HepG2 (cell line): Measurements from ENCODE around the gene NKAIN4. TPM values are rescaled to one million over a fixed set of nuclear protein-coding genes. Genes with fewer than 3 reads are reported as not detected.

ENCODE experiments used
- ATF7-NPFF ChIP-seq: sonication (generic); formaldehyde crosslinking; IDR thresholded peaks from 2 replicates; pipeline ENCODE4 v1.8.1; 2023; ENCODE audit warnings: mild to moderate bottlenecking, low read depth, missing genetic modification reagents, moderate library complexity
- FOXP1 ChIP-seq, 2 experiments: fragments of 450-650 bp in 1 of 2; IDR thresholded peaks; 2 replicates each; pipeline ENCODE4 v1.6.1; 2017 to 2018; ENCODE audit warnings: antibody characterized with exemption in 1 of 2
- HNF4A ChIP-seq: sonication (generic); formaldehyde crosslinking; IDR thresholded peaks from 2 replicates; pipeline ENCODE4 v1.4.0; 2020; ENCODE audit warnings: missing genetic modification reagents
- ISL2 ChIP-seq: sonication (generic); formaldehyde crosslinking; IDR thresholded peaks from 2 replicates; pipeline ENCODE4 v1.5.0; 2020; ENCODE audit warnings: missing genetic modification reagents
- MBD4 ChIP-seq: IDR thresholded peaks from 2 replicates; pipeline ENCODE4 v1.6.1; 2012; ENCODE audit warnings: low read length, inconsistent platforms, borderline replicate concordance
- NCOA2 ChIP-seq: sonication (generic); formaldehyde crosslinking; IDR thresholded peaks from 2 replicates; pipeline ENCODE4 v1.8.0; 2022; ENCODE audit warnings: inconsistent platforms
- NCOA5 ChIP-seq: sonication (generic); formaldehyde crosslinking; IDR thresholded peaks from 2 replicates; pipeline ENCODE4 v1.4.0; 2020; ENCODE audit warnings: missing genetic modification reagents
- NPAS2 ChIP-seq: sonication (generic); formaldehyde crosslinking; IDR thresholded peaks from 2 replicates; pipeline ENCODE4 v1.8.0; 2022; ENCODE audit warnings: mild to moderate bottlenecking, missing genetic modification reagents, borderline replicate concordance
- TRIM24 ChIP-seq: sonication (generic); formaldehyde crosslinking; IDR thresholded peaks from 2 replicates; pipeline ENCODE4 v1.8.0; 2022; ENCODE audit warnings: mild to moderate bottlenecking, missing genetic modification reagents
- ZFP36L1 ChIP-seq: sonication (generic); formaldehyde crosslinking; IDR thresholded peaks from 2 replicates; pipeline ENCODE4 v1.8.0; 2022; ENCODE audit warnings: mild to moderate bottlenecking, missing genetic modification reagents, moderate library complexity
- ZNF224 ChIP-seq: sonication (generic); formaldehyde crosslinking; IDR thresholded peaks from 2 replicates; pipeline ENCODE4 v1.5.0; 2020; ENCODE audit warnings: mild to moderate bottlenecking, missing genetic modification reagents
- ZNF33A ChIP-seq: sonication (generic); formaldehyde crosslinking; IDR thresholded peaks from 2 replicates; pipeline ENCODE4 v1.5.1; 2020; ENCODE audit warnings: missing genetic modification reagents, mild to moderate bottlenecking, moderate library complexity, borderline replicate concordance
- ZNF350 ChIP-seq: sonication (generic); formaldehyde crosslinking; IDR thresholded peaks from 2 replicates; pipeline ENCODE4 v1.4.0; 2020; ENCODE audit warnings: mild to moderate bottlenecking, low read depth, missing genetic modification reagents, borderline replicate concordance
- ZNF713 ChIP-seq: sonication (generic); formaldehyde crosslinking; IDR thresholded peaks from 2 replicates; pipeline ENCODE4 v1.4.0; 2020; ENCODE audit warnings: mild to moderate bottlenecking, missing genetic modification reagents
- ZNF772 ChIP-seq: sonication (generic); formaldehyde crosslinking; IDR thresholded peaks from 2 replicates; pipeline ENCODE4 v1.5.0; 2020; ENCODE audit warnings: mild to moderate bottlenecking, missing genetic modification reagents
- ZNF850 ChIP-seq: sonication (generic); formaldehyde crosslinking; conservative IDR thresholded peaks from 2 replicates; pipeline ENCODE4 v1.9.0; 2021; ENCODE audit warnings: mild to moderate bottlenecking, missing genetic modification reagents
- polyA plus RNA-seq, 8 experiments: library from polyadenylated mRNA; depleted of rRNA in 3 of 8; stranded (reverse) in 7 of 8; unstranded in 1 of 8; fragments of >200 nt; fragmentation: Illumina TruSeq in 4 of 8; extraction: Trizol in 4 of 8; gene quantifications; 2 replicates each; pipeline versions ENCODE4 v1.2.1 to v1.2.3, GENCODE V29; 2011 to 2016; ENCODE audit warnings: low read depth in 4 of 8, missing spikeins in 1 of 8, mixed read lengths in 1 of 8; ENCODE audit not compliant: insufficient read depth in 1 of 8
- total RNA-seq, 5 experiments: library from RNA; depleted of rRNA; stranded (reverse); fragments of >200 nt; fragmentation: Illumina TruSeq; extraction: Trizol; gene quantifications; 2 replicates each; pipeline ENCODE4 v1.2.3, GENCODE V29; 2016; ENCODE audit warnings: low read depth in 1 of 5
- TF ChIP-seq, protein P1 (sequence below): sonication (generic); formaldehyde crosslinking; IDR thresholded peaks from 2 replicates; pipeline ENCODE4 v1.4.0; 2020; ENCODE audit warnings: missing genetic modification reagents, mild to moderate bottlenecking, borderline replicate concordance
- TF ChIP-seq, protein P2 (sequence below): sonication (generic); formaldehyde crosslinking; IDR thresholded peaks from 2 replicates; pipeline ENCODE4 v1.4.0; 2020; ENCODE audit warnings: missing genetic modification reagents, borderline replicate concordance
- TF ChIP-seq, protein P3 (sequence below): sonication (generic); formaldehyde crosslinking; IDR thresholded peaks from 2 replicates; pipeline ENCODE4 v1.4.0; 2020; ENCODE audit warnings: missing genetic modification reagents
- TF ChIP-seq, protein P4 (sequence below): sonication (generic); formaldehyde crosslinking; IDR thresholded peaks from 2 replicates; pipeline ENCODE4 v1.8.0; 2022; ENCODE audit warnings: missing genetic modification reagents, mild to moderate bottlenecking, borderline replicate concordance

NKAIN4 gene
- total and polyA plus RNA-seq, 2 of the 13 experiments (the other 11 are each of a cell fraction or from before 2014, with no cell fraction given): not detected

DNA sequence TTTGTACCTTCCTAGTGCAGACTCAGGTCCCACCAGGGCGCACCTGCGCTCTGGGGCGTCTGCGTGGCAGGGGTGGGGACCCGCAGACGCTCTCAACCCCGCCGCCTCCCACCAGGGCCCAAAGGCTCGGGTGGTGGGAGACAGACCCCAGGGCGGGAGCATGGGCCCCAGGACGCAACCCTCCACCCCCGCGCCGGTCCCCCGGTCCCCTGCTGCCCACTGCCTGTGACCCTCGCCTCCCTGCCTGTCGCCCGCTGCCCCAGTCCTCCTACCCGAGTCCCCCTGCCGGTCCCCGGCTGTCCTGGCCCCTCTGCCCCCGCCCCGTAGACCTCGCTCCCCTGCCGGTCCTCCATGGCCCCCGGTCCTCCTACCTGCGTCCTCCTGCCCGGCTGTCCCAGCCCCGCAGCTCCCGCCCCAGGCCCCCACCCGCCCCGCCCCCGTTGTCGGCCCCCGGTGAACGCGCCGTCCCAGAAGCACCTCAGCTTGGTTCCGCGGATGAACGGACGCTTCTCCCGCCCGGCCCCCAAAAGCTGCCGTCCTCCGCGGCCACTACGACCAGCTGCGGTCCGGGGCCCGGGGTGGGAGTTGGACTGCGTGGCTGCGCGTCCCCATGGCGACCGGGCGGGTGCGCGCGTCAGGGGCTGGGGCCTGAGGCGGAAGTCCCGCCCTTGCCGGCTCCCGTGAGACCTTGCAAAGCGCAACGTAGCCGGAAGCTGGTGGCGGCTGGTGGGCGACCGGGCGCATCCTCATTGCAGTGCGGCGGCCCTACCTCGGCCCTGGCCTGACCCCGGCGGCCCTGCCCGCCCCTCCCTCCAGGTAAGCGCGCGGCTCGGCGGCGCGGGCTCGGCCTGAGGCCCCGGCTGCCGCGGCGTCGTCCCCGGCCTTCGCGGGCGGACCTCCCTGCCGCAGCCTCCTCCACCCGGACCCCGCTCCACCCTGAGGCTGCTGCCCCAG lies 18.1 kb upstream of the NKAIN4 start, which contains the start of gene ARFGAP1 (continued):
- TF ChIP-seq, protein P1, sequence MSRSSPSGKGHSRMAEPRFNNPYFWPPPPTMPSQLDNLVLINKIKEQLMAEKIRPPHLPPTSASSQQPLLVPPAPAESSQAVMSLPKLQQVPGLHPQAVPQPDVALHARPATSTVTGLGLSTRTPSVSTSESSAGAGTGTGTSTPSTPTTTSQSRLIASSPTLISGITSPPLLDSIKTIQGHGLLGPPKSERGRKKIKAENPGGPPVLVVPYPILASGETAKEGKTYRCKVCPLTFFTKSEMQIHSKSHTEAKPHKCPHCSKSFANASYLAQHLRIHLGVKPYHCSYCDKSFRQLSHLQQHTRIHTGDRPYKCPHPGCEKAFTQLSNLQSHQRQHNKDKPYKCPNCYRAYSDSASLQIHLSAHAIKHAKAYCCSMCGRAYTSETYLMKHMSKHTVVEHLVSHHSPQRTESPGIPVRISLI (CRISPR knock-in tag): no peak
- TF ChIP-seq ZFP36L1 (CRISPR knock-in tag): no peak
- TF ChIP-seq, protein P2, sequence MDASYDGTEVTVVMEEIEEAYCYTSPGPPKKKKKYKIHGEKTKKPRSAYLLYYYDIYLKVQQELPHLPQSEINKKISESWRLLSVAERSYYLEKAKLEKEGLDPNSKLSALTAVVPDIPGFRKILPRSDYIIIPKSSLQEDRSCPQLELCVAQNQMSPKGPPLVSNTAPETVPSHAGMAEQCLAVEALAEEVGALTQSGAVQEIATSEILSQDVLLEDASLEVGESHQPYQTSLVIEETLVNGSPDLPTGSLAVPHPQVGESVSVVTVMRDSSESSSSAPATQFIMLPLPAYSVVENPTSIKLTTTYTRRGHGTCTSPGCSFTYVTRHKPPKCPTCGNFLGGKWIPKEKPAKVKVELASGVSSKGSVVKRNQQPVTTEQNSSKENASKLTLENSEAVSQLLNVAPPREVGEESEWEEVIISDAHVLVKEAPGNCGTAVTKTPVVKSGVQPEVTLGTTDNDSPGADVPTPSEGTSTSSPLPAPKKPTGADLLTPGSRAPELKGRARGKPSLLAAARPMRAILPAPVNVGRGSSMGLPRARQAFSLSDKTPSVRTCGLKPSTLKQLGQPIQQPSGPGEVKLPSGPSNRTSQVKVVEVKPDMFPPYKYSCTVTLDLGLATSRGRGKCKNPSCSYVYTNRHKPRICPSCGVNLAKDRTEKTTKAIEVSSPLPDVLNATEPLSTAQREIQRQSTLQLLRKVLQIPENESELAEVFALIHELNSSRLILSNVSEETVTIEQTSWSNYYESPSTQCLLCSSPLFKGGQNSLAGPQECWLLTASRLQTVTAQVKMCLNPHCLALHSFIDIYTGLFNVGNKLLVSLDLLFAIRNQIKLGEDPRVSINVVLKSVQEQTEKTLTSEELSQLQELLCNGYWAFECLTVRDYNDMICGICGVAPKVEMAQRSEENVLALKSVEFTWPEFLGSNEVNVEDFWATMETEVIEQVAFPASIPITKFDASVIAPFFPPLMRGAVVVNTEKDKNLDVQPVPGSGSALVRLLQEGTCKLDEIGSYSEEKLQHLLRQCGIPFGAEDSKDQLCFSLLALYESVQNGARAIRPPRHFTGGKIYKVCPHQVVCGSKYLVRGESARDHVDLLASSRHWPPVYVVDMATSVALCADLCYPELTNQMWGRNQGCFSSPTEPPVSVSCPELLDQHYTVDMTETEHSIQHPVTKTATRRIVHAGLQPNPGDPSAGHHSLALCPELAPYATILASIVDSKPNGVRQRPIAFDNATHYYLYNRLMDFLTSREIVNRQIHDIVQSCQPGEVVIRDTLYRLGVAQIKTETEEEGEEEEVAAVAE (CRISPR knock-in tag): peak; percentile 84; the same call in 1 of the 2 replicates
- no peak for TF ChIP-seq MBD4
- TF ChIP-seq ZNF350: peak; percentile 78
- 0 out of 2 replicates have a peak, but pooled peaks have one; percentile 14 for TF ChIP-seq ZNF772 (CRISPR knock-in tag)
- no peak for TF ChIP-seq ZNF224
- TF ChIP-seq ISL2 (CRISPR knock-in tag): peak; percentile 66
- TF ChIP-seq NCOA2 (CRISPR knock-in tag): peak; percentile 43; the same call in 1 of the 2 replicates
- TF ChIP-seq ZNF33A (CRISPR knock-in tag): no peak
- TF ChIP-seq FOXP1 (IDR thresholded peaks at IDR 0.05): no peak
- no peak for TF ChIP-seq FOXP1 (CRISPR knock-in tag; IDR thresholded peaks at IDR 0.05)
- TF ChIP-seq NCOA5 (CRISPR knock-in tag): no peak
- TF ChIP-seq TRIM24: no peak
- TF ChIP-seq, protein P3, sequence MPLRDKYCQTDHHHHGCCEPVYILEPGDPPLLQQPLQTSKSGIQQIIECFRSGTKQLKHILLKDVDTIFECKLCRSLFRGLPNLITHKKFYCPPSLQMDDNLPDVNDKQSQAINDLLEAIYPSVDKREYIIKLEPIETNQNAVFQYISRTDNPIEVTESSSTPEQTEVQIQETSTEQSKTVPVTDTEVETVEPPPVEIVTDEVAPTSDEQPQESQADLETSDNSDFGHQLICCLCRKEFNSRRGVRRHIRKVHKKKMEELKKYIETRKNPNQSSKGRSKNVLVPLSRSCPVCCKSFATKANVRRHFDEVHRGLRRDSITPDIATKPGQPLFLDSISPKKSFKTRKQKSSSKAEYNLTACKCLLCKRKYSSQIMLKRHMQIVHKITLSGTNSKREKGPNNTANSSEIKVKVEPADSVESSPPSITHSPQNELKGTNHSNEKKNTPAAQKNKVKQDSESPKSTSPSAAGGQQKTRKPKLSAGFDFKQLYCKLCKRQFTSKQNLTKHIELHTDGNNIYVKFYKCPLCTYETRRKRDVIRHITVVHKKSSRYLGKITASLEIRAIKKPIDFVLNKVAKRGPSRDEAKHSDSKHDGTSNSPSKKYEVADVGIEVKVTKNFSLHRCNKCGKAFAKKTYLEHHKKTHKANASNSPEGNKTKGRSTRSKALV: no peak
- TF ChIP-seq ZNF850 (CRISPR knock-in tag): no peak
- peak; percentile 24; the same call in 1 of the 2 replicates for TF ChIP-seq ZNF713 (CRISPR knock-in tag)
- TF ChIP-seq HNF4A: 0 out of 2 replicates have a peak, but pooled peaks have one; percentile 11
- TF ChIP-seq NPAS2: no peak
- TF ChIP-seq ATF7-NPFF: peak; percentile 82; the same call in 1 of the 2 replicates
- TF ChIP-seq, protein P4, sequence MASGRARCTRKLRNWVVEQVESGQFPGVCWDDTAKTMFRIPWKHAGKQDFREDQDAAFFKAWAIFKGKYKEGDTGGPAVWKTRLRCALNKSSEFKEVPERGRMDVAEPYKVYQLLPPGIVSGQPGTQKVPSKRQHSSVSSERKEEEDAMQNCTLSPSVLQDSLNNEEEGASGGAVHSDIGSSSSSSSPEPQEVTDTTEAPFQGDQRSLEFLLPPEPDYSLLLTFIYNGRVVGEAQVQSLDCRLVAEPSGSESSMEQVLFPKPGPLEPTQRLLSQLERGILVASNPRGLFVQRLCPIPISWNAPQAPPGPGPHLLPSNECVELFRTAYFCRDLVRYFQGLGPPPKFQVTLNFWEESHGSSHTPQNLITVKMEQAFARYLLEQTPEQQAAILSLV: peak; percentile 79; the same call in 1 of the 2 replicates
